HepG2 (cell line): ENCODE data around the gene PTCD2. TPM values are rescaled to one million over a fixed set of nuclear protein-coding genes. Genes with fewer than 3 reads are reported as not detected.

Source experiments
- FLYWCH1 ChIP-seq: sonication (generic); formaldehyde crosslinking; IDR thresholded peaks from 2 replicates; pipeline ENCODE4 v1.8.1; 2023; ENCODE audit warnings: mild to moderate bottlenecking, missing genetic modification reagents
- FOXO4 ChIP-seq: sonication (generic); formaldehyde crosslinking; conservative IDR thresholded peaks from 2 replicates; pipeline ENCODE4 v1.8.1; 2023; ENCODE audit warnings: missing genetic modification reagents
- RCOR2 ChIP-seq: IDR thresholded peaks from 2 replicates; pipeline ENCODE4 v1.6.1; 2016; ENCODE audit warnings: missing biosample characterization, missing genetic modification reagents
- ZNF20 ChIP-seq: sonication (generic); formaldehyde crosslinking; IDR thresholded peaks from 2 replicates; pipeline ENCODE4 v1.4.0; 2020; ENCODE audit warnings: mild to moderate bottlenecking, moderate library complexity, missing genetic modification reagents
- ZNF431 ChIP-seq: sonication (generic); formaldehyde crosslinking; IDR thresholded peaks from 2 replicates; pipeline ENCODE4 v1.9.0; 2022; ENCODE audit warnings: missing genetic modification reagents, low read depth, mild to moderate bottlenecking, borderline replicate concordance
- ZNF569 ChIP-seq: sonication (generic); formaldehyde crosslinking; IDR thresholded peaks from 2 replicates; pipeline ENCODE4 v1.5.0; 2020; ENCODE audit warnings: mild to moderate bottlenecking, missing genetic modification reagents, moderate library complexity, borderline replicate concordance
- ZNF576 ChIP-seq: sonication (generic); formaldehyde crosslinking; IDR thresholded peaks from 2 replicates; pipeline ENCODE4 v1.4.0; 2020; ENCODE audit warnings: mild to moderate bottlenecking, missing genetic modification reagents
- ZNF678 ChIP-seq: sonication (generic); formaldehyde crosslinking; IDR thresholded peaks from 2 replicates; pipeline ENCODE4 v1.4.0; 2020; ENCODE audit warnings: mild to moderate bottlenecking, missing genetic modification reagents
- ZSCAN12 ChIP-seq: sonication (generic); formaldehyde crosslinking; IDR thresholded peaks from 2 replicates; pipeline ENCODE4 v1.9.0; 2021; ENCODE audit warnings: mild to moderate bottlenecking, missing genetic modification reagents
- ZSCAN29 ChIP-seq: sonication (generic); formaldehyde crosslinking; conservative IDR thresholded peaks from 2 replicates; pipeline ENCODE4 v1.4.0; 2020; ENCODE audit warnings: mild to moderate bottlenecking, missing genetic modification reagents
- polyA plus RNA-seq, 8 experiments: library from polyadenylated mRNA; depleted of rRNA in 3 of 8; stranded (reverse) in 7 of 8; unstranded in 1 of 8; fragments of >200 nt; fragmentation: Illumina TruSeq in 4 of 8; extraction: Trizol in 4 of 8; gene quantifications; 2 replicates each; pipeline versions ENCODE4 v1.2.1 to v1.2.3, GENCODE V29; 2011 to 2016; ENCODE audit warnings: low read depth in 4 of 8, missing spikeins in 1 of 8, mixed read lengths in 1 of 8; ENCODE audit not compliant: insufficient read depth in 1 of 8
- total RNA-seq, 5 experiments: library from RNA; depleted of rRNA; stranded (reverse); fragments of >200 nt; fragmentation: Illumina TruSeq; extraction: Trizol; gene quantifications; 2 replicates each; pipeline ENCODE4 v1.2.3, GENCODE V29; 2016; ENCODE audit warnings: low read depth in 1 of 5
- TF ChIP-seq, protein P1 (sequence below): sonication (generic); formaldehyde crosslinking; IDR thresholded peaks from 2 replicates; pipeline ENCODE4; 2020; ENCODE audit warnings: missing genetic modification reagents, mild to moderate bottlenecking, borderline replicate concordance
- TF ChIP-seq, protein P2 (sequence below): IDR thresholded peaks from 2 replicates; pipeline ENCODE4 v1.6.1; 2018; ENCODE audit warnings: missing genetic modification reagents, mild to moderate bottlenecking, missing compliant biosample characterization
- TF ChIP-seq, protein P3 (sequence below): sonication (generic); formaldehyde crosslinking; conservative IDR thresholded peaks from 2 replicates; pipeline ENCODE4 v1.8.0; 2022; ENCODE audit warnings: mild to moderate bottlenecking, moderate library complexity, missing genetic modification reagents
- TF ChIP-seq, protein P4 (sequence below): IDR thresholded peaks from 2 replicates; pipeline ENCODE4 v1.6.1; 2012; ENCODE audit warnings: low read depth, low read length, improper control_type of control experiment
- TF ChIP-seq, protein P5 (sequence below): sonication (generic); formaldehyde crosslinking; IDR thresholded peaks from 2 replicates; pipeline ENCODE4 v1.5.0; 2020; ENCODE audit warnings: mild to moderate bottlenecking, missing genetic modification reagents, moderate library complexity

The PTCD2 gene
- total and polyA plus RNA-seq, 2 of the 13 experiments (the other 11 are each of a cell fraction or from before 2014, with no cell fraction given), result 5.3 to 6.4 TPM

- peak; percentile 90 for TF ChIP-seq ZNF576 (CRISPR knock-in tag)
- TF ChIP-seq, protein P1, sequence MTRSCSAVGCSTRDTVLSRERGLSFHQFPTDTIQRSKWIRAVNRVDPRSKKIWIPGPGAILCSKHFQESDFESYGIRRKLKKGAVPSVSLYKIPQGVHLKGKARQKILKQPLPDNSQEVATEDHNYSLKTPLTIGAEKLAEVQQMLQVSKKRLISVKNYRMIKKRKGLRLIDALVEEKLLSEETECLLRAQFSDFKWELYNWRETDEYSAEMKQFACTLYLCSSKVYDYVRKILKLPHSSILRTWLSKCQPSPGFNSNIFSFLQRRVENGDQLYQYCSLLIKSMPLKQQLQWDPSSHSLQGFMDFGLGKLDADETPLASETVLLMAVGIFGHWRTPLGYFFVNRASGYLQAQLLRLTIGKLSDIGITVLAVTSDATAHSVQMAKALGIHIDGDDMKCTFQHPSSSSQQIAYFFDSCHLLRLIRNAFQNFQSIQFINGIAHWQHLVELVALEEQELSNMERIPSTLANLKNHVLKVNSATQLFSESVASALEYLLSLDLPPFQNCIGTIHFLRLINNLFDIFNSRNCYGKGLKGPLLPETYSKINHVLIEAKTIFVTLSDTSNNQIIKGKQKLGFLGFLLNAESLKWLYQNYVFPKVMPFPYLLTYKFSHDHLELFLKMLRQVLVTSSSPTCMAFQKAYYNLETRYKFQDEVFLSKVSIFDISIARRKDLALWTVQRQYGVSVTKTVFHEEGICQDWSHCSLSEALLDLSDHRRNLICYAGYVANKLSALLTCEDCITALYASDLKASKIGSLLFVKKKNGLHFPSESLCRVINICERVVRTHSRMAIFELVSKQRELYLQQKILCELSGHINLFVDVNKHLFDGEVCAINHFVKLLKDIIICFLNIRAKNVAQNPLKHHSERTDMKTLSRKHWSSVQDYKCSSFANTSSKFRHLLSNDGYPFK (CRISPR knock-in tag), result peak; percentile 88
- no peak for TF ChIP-seq ZNF569
- TF ChIP-seq ZNF20 (CRISPR knock-in tag), result peak; percentile 55; the same call in 1 of the 2 replicates
- no peak; the same call in 1 of the 2 replicates for TF ChIP-seq FOXO4 (CRISPR knock-in tag)
- TF ChIP-seq, protein P2, sequence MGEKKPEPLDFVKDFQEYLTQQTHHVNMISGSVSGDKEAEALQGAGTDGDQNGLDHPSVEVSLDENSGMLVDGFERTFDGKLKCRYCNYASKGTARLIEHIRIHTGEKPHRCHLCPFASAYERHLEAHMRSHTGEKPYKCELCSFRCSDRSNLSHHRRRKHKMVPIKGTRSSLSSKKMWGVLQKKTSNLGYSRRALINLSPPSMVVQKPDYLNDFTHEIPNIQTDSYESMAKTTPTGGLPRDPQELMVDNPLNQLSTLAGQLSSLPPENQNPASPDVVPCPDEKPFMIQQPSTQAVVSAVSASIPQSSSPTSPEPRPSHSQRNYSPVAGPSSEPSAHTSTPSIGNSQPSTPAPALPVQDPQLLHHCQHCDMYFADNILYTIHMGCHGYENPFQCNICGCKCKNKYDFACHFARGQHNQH (CRISPR knock-in tag), result peak; percentile 49; the same call in 1 of the 2 replicates
- TF ChIP-seq ZNF431 (CRISPR knock-in tag), result no peak; the same call in 1 of the 2 replicates
- peak; percentile 84; the same call in 1 of the 2 replicates for TF ChIP-seq ZNF678
- TF ChIP-seq, protein P3, sequence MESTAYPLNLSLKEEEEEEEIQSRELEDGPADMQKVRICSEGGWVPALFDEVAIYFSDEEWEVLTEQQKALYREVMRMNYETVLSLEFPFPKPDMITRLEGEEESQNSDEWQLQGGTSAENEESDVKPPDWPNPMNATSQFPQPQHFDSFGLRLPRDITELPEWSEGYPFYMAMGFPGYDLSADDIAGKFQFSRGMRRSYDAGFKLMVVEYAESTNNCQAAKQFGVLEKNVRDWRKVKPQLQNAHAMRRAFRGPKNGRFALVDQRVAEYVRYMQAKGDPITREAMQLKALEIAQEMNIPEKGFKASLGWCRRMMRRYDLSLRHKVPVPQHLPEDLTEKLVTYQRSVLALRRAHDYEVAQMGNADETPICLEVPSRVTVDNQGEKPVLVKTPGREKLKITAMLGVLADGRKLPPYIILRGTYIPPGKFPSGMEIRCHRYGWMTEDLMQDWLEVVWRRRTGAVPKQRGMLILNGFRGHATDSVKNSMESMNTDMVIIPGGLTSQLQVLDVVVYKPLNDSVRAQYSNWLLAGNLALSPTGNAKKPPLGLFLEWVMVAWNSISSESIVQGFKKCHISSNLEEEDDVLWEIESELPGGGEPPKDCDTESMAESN, result peak; percentile 53; the same call in 1 of the 2 replicates
- peak; percentile 87 for TF ChIP-seq ZSCAN29 (CRISPR knock-in tag)
- TF ChIP-seq, protein P4, sequence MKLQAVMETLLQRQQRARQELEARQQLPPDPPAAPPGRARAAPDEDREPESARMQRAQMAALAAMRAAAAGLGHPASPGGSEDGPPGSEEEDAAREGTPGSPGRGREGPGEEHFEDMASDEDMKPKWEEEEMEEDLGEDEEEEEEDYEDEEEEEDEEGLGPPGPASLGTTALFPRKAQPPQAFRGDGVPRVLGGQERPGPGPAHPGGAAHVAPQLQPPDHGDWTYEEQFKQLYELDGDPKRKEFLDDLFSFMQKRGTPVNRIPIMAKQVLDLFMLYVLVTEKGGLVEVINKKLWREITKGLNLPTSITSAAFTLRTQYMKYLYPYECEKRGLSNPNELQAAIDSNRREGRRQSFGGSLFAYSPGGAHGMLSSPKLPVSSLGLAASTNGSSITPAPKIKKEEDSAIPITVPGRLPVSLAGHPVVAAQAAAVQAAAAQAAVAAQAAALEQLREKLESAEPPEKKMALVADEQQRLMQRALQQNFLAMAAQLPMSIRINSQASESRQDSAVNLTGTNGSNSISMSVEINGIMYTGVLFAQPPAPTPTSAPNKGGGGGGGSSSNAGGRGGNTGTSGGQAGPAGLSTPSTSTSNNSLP, result no peak
- no peak for TF ChIP-seq FLYWCH1 (CRISPR knock-in tag)
- no peak for TF ChIP-seq ZSCAN12 (CRISPR knock-in tag)
- TF ChIP-seq RCOR2 (CRISPR knock-in tag), result 0 out of 2 replicates have a peak, but pooled peaks have one; percentile 19
- TF ChIP-seq, protein P5, sequence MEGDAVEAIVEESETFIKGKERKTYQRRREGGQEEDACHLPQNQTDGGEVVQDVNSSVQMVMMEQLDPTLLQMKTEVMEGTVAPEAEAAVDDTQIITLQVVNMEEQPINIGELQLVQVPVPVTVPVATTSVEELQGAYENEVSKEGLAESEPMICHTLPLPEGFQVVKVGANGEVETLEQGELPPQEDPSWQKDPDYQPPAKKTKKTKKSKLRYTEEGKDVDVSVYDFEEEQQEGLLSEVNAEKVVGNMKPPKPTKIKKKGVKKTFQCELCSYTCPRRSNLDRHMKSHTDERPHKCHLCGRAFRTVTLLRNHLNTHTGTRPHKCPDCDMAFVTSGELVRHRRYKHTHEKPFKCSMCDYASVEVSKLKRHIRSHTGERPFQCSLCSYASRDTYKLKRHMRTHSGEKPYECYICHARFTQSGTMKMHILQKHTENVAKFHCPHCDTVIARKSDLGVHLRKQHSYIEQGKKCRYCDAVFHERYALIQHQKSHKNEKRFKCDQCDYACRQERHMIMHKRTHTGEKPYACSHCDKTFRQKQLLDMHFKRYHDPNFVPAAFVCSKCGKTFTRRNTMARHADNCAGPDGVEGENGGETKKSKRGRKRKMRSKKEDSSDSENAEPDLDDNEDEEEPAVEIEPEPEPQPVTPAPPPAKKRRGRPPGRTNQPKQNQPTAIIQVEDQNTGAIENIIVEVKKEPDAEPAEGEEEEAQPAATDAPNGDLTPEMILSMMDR (CRISPR knock-in tag), result peak; percentile 92
Measured at GRCh38 chr5:72307968-72308852, 12.0 kb upstream of the PTCD2 start (continued).
